EH (cell line): Measurements from ENCODE around the gene PVALEF.

Source experiments
- DNase-seq: peaks from one replicate; pipeline ENCODE4 v3.0.0-alpha.2; 2015; ENCODE audit warnings: low read depth

Gene PVALEF

DNA sequence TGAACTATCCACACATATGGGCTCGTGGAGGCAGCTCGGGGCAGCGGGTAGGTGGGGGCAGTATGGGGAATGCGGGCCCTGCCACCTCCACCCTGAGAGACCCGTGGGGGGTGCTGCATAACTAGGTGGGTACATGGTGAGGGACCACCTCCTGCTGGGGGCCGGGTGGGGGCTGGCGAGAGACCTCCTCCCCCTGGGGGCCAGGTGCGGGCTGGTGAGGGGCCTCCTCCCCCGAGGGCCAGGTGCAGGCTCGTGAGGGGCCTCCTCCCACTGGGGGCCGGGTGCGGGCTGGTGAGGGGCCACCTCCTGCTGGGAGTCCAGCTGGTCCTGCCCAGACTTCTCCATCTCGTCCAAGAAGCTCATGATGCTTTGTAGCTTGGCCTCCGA, 32.1 kb downstream of the PVALEF start:
- DNase-seq: no peak

DNA sequence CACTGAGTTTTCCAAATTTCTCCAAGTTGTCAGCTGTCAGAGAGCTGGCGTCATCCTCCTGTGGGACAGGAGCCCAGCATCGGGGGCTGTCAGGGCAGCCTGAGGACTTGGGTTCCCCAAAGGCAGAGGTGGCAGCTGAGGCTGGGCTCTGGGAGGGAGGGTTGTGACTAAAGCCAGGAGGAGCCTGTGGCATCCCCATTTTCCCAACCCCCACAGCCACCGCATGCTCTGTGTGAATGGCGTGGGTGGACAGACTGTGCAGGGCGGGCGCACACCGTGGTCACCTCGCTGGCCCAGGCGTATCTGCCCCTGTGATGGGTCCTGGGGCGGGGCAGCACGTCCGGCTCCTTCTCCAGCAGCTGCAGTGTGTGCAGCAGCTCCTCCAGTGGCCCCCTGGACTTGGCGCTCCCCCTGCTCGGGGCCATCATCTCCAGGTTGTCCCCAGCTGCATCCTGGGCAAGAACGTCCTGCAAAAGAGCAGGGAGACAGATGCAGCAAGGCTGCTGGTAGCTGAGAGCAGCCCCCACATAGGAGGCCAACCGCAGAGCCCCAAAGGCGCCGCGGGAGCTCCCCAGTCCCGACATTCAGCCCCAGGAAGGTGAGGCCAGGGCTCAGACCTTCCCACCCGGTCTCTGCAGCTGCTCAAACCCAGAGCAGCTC, 32.7 kb downstream of the PVALEF start:
- DNase-seq: no peak

- DNase-seq: no peak
These were observed 33.6 kb downstream of the PVALEF start for GRCh38 chr17:81198826-81199481.

DNA sequence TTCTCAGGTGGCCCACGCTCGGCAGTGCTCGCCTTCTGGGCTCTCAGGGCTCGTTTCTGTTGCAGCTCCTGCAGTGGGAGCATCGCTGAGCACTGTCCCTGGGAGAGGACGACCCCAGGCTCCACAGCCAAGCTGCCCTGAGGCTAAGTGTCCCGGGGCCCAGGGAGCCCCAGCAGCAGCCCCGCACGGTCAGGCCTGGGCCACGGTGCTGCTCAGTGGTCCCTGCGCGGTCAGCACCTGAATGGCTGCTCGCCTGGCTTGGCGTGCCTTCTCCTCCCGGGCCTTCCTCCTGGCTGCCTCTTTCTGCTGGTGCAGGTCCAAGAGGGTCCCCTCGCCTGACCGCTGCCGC, 34.1 kb downstream of the PVALEF start:
- no peak for DNase-seq

DNA sequence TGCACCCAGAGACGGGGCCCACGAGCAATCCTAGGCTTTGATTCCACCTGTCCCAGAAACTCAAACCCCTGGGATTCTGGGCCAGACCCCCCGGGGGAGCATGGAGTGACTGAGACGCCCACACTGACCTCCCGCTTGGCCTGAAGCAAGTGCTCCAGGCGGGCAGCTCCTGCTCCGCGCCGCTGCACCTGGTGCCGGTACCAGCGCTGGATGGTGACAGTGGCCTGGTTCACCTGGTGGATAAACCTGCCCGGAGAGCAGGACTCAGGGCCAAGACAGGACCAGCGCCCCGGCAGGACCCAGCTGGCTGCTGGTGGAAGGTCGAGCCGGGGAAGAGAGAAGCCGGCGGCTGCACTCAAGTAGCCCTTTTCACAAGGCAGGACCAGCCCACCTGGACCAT, 34.9 kb downstream of the PVALEF start:
- no peak for DNase-seq

DNA sequence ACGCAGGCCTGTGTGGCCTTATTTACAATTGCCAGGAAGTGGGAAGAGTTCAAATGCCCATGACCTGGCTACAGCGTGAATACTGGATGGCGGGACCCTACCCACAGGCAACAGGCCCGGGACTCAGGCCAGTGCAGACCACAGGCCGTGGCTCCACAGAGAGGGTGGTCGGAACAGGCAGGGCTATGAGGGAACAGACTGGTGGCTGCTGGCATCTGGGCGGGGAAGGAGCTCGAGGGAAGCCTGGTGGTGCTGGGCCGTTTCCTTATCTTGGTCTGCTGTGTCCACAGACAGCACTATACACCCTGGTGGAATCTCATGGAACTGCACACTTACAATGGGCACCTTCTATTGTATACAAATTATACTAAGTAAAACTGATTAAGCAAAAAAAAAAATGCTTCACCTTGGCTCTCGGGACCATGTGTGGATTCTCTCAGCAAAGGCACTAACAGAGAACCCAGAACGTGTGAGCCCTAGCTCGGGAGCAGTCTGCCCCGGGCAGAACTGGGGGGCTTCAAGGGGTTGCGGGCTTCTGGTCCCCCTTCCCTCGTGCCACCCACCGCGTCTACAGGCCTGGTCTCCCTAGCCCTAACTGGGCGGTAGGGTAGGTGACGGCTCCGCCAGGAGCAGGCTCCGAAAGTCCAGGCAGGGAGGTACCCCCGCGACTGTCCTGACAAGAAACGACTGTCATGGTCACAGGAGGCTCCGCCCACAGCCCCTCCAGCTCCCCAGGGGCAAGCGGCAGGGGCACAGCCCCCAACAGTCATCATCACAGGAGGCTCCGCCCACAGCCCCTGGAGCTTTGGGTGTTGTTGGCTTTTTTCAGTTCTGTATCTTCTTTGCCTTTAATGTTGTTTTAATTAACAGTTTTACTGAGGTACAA, 35.6 kb downstream of the PVALEF start:
- peak; percentile 68 for DNase-seq

DNA sequence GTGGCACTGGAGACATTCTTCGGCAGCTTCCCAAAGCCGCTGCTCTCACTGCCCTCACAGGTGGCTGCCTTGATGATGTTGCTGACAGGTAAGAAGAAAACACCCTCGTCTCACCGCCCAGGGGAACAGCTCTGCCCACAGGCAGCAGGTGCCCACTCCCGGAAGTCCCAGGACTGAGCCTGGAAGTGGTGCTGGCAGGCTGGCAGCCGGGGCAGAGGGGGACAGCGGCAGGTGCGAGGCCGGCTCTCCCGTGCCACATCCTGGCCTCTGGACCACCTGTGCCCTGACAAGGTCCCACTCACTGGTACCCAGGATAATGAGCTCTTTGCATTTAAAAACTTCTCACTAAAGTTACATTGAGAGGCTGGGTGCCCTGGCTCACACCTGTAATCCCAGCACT, 37.0 kb downstream of the PVALEF start:
- DNase-seq: no peak

DNA sequence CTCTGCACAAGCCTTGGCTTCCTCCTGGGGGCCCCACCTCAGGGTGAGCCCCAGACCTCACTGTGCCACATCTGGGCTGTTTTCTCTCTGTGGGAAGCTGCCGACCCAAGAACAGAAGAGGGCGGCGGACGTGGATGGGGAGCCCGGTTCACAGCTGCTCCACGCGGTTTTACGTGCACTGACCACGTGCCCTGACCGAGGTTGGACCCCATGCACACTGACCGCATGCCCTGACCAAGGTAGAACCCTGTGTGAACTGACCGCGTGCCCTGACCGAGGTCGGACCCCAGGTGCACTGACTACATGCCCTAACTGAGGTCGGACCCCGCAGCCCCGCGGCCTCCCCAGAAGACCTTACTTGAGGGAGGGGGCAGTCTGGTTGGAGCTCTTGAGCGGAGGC, 37.8 kb downstream of the PVALEF start:
- no peak for DNase-seq

DNA sequence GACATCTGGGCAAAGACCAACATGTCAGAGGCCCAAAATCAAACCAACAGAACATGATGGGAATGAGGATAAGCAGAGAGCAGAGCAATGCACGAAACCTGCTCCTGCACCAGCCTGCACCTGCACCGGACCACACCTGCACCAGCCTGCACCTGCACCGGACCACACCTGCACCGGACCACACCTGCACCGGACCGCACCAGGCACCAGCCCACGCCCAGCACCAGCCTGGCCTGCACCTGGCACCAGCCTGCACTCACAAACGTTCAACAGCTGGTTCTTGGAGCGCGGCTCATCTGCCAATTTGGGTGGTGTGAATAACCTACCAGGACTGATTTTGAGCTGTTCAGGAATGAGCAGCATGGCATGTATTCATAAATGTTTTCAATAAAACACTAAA, 39.3 kb downstream of the PVALEF start:
- DNase-seq: no peak

- DNase-seq: no peak
These were observed 40.9 kb downstream of the PVALEF start for GRCh38 chr17:81206166-81206565.

DNA sequence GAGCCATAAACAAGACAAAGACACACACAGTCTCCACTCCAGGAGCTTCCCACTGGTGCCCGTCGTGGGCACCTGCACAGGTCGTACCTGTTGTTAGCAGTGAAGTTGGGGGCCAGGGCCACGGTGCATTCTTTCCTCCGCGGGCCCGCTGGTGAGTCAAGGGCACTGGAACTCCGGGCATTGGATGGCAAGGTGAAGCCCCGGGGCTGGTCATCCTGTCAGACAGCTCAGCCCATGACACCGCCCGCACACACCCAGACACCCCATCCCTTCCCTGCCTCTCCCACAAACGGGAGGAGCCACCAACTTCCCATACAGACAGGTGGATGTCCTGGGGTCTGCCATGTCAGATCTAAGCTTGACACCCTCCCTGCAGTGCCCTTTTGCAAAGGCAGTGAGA, 41.4 kb downstream of the PVALEF start:
- no peak for DNase-seq

GRCh38 chr17:81207610-81208581, 42.6 kb downstream of the PVALEF start:
- DNase-seq: no peak

DNA sequence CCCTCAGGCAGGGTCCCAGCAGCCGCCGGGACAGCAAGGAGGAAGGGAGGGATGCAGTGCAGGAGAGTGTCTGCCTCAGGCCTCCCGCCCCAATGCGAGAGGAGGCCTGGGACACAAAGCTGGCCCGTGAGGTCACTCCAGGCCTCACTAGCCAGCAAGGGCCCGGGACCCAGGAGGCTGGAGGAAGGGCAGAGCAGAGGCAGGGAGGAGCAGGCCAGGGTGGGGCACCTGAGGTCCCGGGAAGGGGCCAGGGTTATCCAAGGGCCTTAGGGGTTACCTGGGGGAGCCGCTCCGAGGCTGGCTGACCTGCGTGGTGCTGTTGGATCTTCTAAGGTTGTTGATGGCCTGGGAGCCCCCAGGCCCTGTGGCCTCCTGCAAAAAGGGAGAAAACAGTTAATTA, 43.3 kb downstream of the PVALEF start:
- no peak for DNase-seq

DNA sequence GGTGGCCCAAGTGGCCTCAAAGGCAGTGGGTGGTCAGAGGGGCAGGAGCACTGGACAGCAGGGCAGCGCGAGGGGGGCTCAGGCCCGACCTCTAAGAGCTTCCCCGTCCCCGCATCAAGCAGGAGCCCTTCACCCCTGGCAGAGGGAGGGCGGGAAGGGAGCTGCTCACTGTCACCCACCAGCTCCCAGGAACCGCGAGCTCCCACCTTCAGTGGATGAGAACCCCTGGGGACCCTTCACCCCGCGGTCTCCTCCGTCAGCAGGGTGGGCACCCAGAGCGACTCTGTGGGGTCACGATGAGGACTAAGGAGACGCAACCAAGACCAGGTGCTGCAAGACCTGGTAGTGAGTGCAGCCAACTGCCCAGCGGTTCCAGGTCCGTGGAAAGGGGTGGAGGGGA, 43.8 kb downstream of the PVALEF start:
- DNase-seq: no peak

GRCh38 chr17:81210466-81210865, 45.2 kb downstream of the PVALEF start:
- no peak for DNase-seq

DNA sequence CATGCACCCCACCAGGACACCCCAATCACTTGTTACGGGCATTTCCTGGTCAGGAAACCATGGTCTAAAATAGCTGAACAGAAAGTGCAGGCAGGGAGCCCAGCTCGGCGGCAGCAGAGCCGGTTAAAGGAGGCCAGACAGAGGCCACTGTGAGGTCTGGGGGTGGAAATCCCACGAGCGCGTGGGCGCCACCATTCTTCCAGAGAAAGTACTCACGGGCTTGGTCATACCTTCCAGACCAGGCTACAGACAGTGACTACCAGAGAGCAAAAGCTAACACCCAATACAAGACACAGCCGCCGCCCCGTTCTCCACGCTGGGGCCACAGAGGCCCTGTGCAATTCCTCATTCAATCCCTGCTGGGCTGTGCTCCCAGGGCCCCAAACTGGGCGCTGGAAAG, 45.6 kb downstream of the PVALEF start:
- DNase-seq: no peak

- no peak for DNase-seq
These were observed 47.1 kb downstream of the PVALEF start for GRCh38 chr17:81212365-81212764.

- DNase-seq: no peak
These were observed 48.7 kb downstream of the PVALEF start for GRCh38 chr17:81213978-81214377.

DNA sequence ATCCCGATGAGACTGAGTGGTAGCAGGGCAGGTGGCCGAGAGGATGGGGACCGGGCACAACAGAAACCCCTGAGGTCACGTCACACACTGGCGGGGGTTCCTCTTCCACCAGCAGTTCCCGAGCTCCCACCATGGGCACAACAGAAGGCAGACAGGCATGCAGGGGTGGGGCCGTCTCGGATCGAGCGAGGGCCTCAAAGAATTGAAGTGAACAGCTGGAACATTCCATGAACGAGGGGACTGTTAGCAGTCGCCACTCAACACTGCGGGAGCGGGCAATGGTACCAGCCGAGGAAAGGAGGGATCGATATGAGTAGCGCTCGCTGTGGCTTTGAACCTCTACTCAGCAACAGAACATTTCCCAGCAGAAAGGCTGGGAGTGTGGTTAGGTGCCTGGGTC, 52.2 kb downstream of the PVALEF start:
- no peak for DNase-seq

DNA sequence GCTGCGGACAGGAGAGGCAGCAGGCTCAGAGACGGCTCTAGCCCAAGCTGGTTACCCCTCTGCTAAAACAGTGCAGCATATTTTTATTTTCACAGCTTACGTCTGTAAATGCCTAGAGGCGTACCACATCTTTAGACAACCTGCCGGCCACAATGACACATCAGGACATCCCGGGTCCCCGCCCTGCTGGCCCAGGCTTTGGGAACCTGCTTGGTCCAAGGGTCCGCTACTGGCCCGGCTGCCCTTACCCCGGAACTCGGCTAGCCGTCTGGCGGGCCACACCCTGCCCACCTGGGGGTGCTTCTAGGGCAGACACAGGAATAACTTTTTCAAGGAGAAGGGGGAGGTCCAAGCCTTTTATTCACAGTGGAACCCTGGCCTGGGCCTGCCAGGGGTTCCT, 53.2 kb downstream of the PVALEF start:
- DNase-seq: no peak

- DNase-seq: no peak
These were observed 53.7 kb downstream of the PVALEF start for GRCh38 chr17:81218991-81219390.
